K562 (cell line): ENCODE measurements around the gene RGS6. TPM values are rescaled to one million over a fixed set of nuclear protein-coding genes. Genes with fewer than 3 reads are reported as not detected.

ENCODE experiments used
- ATAC-seq: fragments of 200-7000 bp; cut with Tn5 transposase; 3 replicates; pipeline ENCODE4 v1.9.1; 2020; ENCODE audit warnings: moderate library complexity
- BruUV-seq: library from RNA; stranded (reverse); fragments of 400-500 nt; replicated peaks from 2 replicates; lab custom pipeline; 2021; lab: Mats Ljungman, UMichigan
- CTCF ChIA-PET: fragments of 300-600 bp; formaldehyde crosslinking; extraction: SDS; loops from one replicate; lab custom pipeline; 2021; ENCODE audit warnings: low intra/inter-chr PET ratio; lab: Yijun Ruan, JAX
- POLR2A ChIA-PET: fragments of 300-600, 350-650 bp; sonication (Branson Sonifier 250); formaldehyde crosslinking; extraction: SDS; loops from one replicate; lab custom pipeline; 2021; ENCODE audit warnings: antibody characterized with exemption, inconsistent platforms; lab: Yijun Ruan, JAX
- DNase-seq, 4 experiments: peaks; one replicate each; pipeline versions ENCODE4 v3.0.0 to v3.0.0-alpha.2; 2011 to 2018; ENCODE audit warnings: low spot score in 3 of 4, mixed read lengths in 3 of 4; ENCODE audit errors: extremely low read depth in 1 of 4
- FAIRE-seq: peaks from 2 replicates; lab custom pipeline; 2011; peaks lifted over from hg19 to GRCh38; lab: Jason Lieb, UNC
- H2AFZ ChIP-seq: 2 replicates; pipeline ENCODE4 v1.6.0; 2011; ENCODE audit warnings: low read depth, low read length, control low read depth, inconsistent platforms
- H3K27ac ChIP-seq: fragments of 200-600 bp; 3 replicates; pipeline ENCODE4 v1.8.0; 2011; ENCODE audit warnings: low read depth, mild to moderate bottlenecking, control low read depth, inconsistent platforms, low read length, moderate library complexity, mixed read lengths; ENCODE audit errors: extremely low read depth
- H3K27me3 ChIP-seq, 2 experiments: fragments of 300-600 bp in 1 of 2; 2 replicates in 1 of 2; 3 replicates in 1 of 2; pipeline versions ENCODE4 v1.6.0 to v1.8.0; 2011; ENCODE audit warnings: inconsistent platforms in 2 of 2, low read length in 2 of 2, mild to moderate bottlenecking in 1 of 2, mixed read lengths in 1 of 2, moderate library complexity in 1 of 2; ENCODE audit not compliant: control insufficient read depth in 2 of 2, insufficient read depth in 2 of 2
- H3K36me3 ChIP-seq: fragments of 300-600 bp; 3 replicates; pipeline ENCODE4 v1.8.0; 2011; ENCODE audit warnings: mild to moderate bottlenecking, low read length, inconsistent platforms; ENCODE audit not compliant: control insufficient read depth, insufficient read depth
- H3K4me1 ChIP-seq, 2 experiments: fragments of 200-600 bp in 1 of 2; replicated peaks in 1 of 2; 2 replicates in 1 of 2; 3 replicates in 1 of 2; pipeline versions ENCODE4 v1.5.1 to v1.8.0; 2011; ENCODE audit warnings: inconsistent platforms in 2 of 2, low read length in 2 of 2, mild to moderate bottlenecking in 1 of 2, mixed read lengths in 1 of 2, moderate library complexity in 1 of 2; ENCODE audit not compliant: control insufficient read depth in 2 of 2, insufficient read depth in 2 of 2
- H3K4me2 ChIP-seq: 2 replicates; pipeline ENCODE4 v1.6.1; 2011; ENCODE audit warnings: low read length, control low read depth, inconsistent platforms, mixed read lengths; ENCODE audit not compliant: insufficient read depth
- H3K4me3 ChIP-seq: fragments of 200-600 bp; sonication (generic), shearing (Covaris generic); 2 replicates; pipeline ENCODE4 v1.5.1; 2016; ENCODE audit warnings: control low read depth, inconsistent platforms
- H3K79me2 ChIP-seq: fragments of 200-600 bp; 3 replicates; pipeline ENCODE4 v1.8.0; 2011; ENCODE audit warnings: low read length, inconsistent platforms; ENCODE audit not compliant: control insufficient read depth, insufficient read depth
- H3K9ac ChIP-seq, 2 experiments: 2 replicates each; pipeline versions ENCODE4 v1.6.0 to v1.6.1; 2011; ENCODE audit warnings: low read depth in 2 of 2, low read length in 2 of 2, control low read depth in 1 of 2, inconsistent platforms in 1 of 2, mild to moderate bottlenecking in 1 of 2, mixed read lengths in 1 of 2; ENCODE audit not compliant: insufficient read depth in 1 of 2
- H3K9me1 ChIP-seq: one replicate; pipeline ENCODE4 v1.6.0; 2011; ENCODE audit warnings: inconsistent platforms, mild to moderate bottlenecking, low read length, moderate library complexity; ENCODE audit not compliant: control insufficient read depth, insufficient read depth
- H3K9me3 ChIP-seq: replicated peaks from 2 replicates; pipeline ENCODE4 v1.5.1; 2011; ENCODE audit warnings: low read depth, low read length, inconsistent platforms; ENCODE audit not compliant: control insufficient read depth, insufficient read depth
- H4K20me1 ChIP-seq: replicated peaks from 2 replicates; pipeline ENCODE4 v1.6.1; 2011; ENCODE audit warnings: low read length, inconsistent platforms, mixed read lengths; ENCODE audit not compliant: control insufficient read depth, insufficient read depth
- BHLHE40 ChIP-seq: IDR thresholded peaks from 2 replicates; pipeline ENCODE4 v1.6.1; 2011; ENCODE audit warnings: low read length, improper control_type of control experiment
- GTF2A2 ChIP-seq: IDR thresholded peaks from 2 replicates; pipeline ENCODE4 v1.6.1; 2016; ENCODE audit warnings: mild to moderate bottlenecking, missing genetic modification characterization, missing compliant biosample characterization
- HCFC1 ChIP-seq: IDR thresholded peaks from 2 replicates; pipeline ENCODE4 v1.6.1; 2012; ENCODE audit warnings: low read depth, low read length, improper control_type of control experiment
- HES1 ChIP-seq: fragments of 450-650 bp; IDR thresholded peaks from 2 replicates; pipeline ENCODE4 v1.6.1; 2016; ENCODE audit warnings: low read depth, mild to moderate bottlenecking, moderate library complexity
- NFIX ChIP-seq: fragments of 250-450 bp; sonication (Bioruptor Pico); IDR thresholded peaks from 2 replicates; pipeline ENCODE4 v1.4.0; 2020; ENCODE audit warnings: low read depth, mild to moderate bottlenecking, moderate library complexity
- STAT5A ChIP-seq: IDR thresholded peaks from 2 replicates; pipeline ENCODE4 v1.6.1; 2012; ENCODE audit warnings: low read length, inconsistent platforms, borderline replicate concordance
- TEAD2 ChIP-seq: fragments of 450-650 bp; IDR thresholded peaks from 2 replicates; pipeline ENCODE4 v1.6.1; 2016; ENCODE audit warnings: missing genetic modification characterization, control low read depth, missing compliant biosample characterization
- TRIM28 ChIP-seq: fragments of 450-650 bp; IDR thresholded peaks from 2 replicates; pipeline ENCODE4 v1.6.1; 2017
- ZNF121 ChIP-seq: sonication (generic); formaldehyde crosslinking; conservative IDR thresholded peaks from 2 replicates; pipeline ENCODE4 v1.8.0; 2022; ENCODE audit warnings: missing genetic modification reagents
- ZNF184 ChIP-seq: sonication (generic); formaldehyde crosslinking; IDR thresholded peaks from 2 replicates; pipeline ENCODE4 v1.5.0; 2020; ENCODE audit warnings: missing genetic modification reagents
- ZNF282 ChIP-seq: sonication (generic); formaldehyde crosslinking; IDR thresholded peaks from 2 replicates; pipeline ENCODE4 v1.8.1; 2023; ENCODE audit warnings: missing genetic modification reagents
- ZNF316 ChIP-seq: fragments of 450-650 bp; IDR thresholded peaks from 2 replicates; pipeline ENCODE4 v1.6.1; 2016
- WGBS: fragments of 100-300 bp; shearing (Covaris generic); methylation state at CpG from one replicate; pipeline ENCODE4 v1.1.6; 2016; ENCODE audit warnings: low coverage, mixed read lengths; ENCODE audit not compliant: insufficient coverage; ENCODE audit errors: missing lambda C conversion rate; 5-methylcytosine and 5-hydroxymethylcytosine counted together
- in situ Hi-C: fragments of 300-500 bp; cut with MboI; formaldehyde crosslinking; loops from 4 replicates; pipeline ENCODE4 v1.15.0; 2018; ENCODE audit warnings: inconsistent platforms, mixed read lengths
- intact Hi-C: fragments of 100-400 bp; cut with micrococcal nuclease; formaldehyde crosslinking; loops from 2 replicates; pipeline ENCODE4 v1.14.2; 2022
- polyA plus RNA-seq, 8 experiments: library from polyadenylated mRNA; depleted of rRNA in 4 of 8; stranded (reverse) in 5 of 8; unstranded in 3 of 8; fragments of >200 nt; fragmentation: Nextera tagmentation in 2 of 8; fragmentation: Illumina TruSeq in 1 of 8; extraction: Ambion mirVana in 2 of 8; extraction: Trizol in 1 of 8; gene quantifications; 2 replicates each; pipeline versions ENCODE4 v1.2.1 to v1.2.3, GENCODE V29; 2011 to 2014; ENCODE audit warnings: inconsistent platforms in 1 of 8, missing spikeins in 1 of 8
- total RNA-seq, 7 experiments: library from RNA; depleted of rRNA in 6 of 7; stranded (reverse); fragments of >200 nt in 6 of 7; fragmentation: Illumina TruSeq in 2 of 7; extraction: Trizol in 2 of 7; gene quantifications; 2 replicates each; pipeline versions ENCODE4 v1.2.1 to v1.2.3, GENCODE V29; 2011 to 2021; ENCODE audit warnings: low replicate concordance in 1 of 7
- TF ChIP-seq, protein P1 (sequence below): sonication (generic); formaldehyde crosslinking; IDR thresholded peaks from 2 replicates; pipeline ENCODE4 v1.8.1; 2023; ENCODE audit warnings: mild to moderate bottlenecking, missing genetic modification reagents

Gene RGS6
- total and polyA plus RNA-seq, 9 of the 15 experiments (the other 6 are each of a cell fraction or from before 2014, with no cell fraction given): not detected

GRCh38 chr14:72554994-72555608, 622.9 kb downstream of the RGS6 start:
- in situ Hi-C loops: no loop called here
- FAIRE-seq (no peak), DNase-seq (no peak), ATAC-seq (no peak)
- H3K27me3 ChIP-seq: peaks cover 6 to 44% of the 10 kb centered on the region in 2 experiments; a peak in 3 of 5 replicates
- no peaks in the 10 kb centered on the region; a peak in 1 of 5 replicates for H3K4me1 ChIP-seq
- no peaks in the 10 kb centered on the region for H4K20me1 ChIP-seq
- TF ChIP-seq ZNF121 (CRISPR knock-in tag): no peak
- no peak for TF ChIP-seq STAT5A
- TF ChIP-seq ZNF316: no peak
- no peak for TF ChIP-seq ZNF282 (CRISPR knock-in tag)
- TF ChIP-seq, protein P1, sequence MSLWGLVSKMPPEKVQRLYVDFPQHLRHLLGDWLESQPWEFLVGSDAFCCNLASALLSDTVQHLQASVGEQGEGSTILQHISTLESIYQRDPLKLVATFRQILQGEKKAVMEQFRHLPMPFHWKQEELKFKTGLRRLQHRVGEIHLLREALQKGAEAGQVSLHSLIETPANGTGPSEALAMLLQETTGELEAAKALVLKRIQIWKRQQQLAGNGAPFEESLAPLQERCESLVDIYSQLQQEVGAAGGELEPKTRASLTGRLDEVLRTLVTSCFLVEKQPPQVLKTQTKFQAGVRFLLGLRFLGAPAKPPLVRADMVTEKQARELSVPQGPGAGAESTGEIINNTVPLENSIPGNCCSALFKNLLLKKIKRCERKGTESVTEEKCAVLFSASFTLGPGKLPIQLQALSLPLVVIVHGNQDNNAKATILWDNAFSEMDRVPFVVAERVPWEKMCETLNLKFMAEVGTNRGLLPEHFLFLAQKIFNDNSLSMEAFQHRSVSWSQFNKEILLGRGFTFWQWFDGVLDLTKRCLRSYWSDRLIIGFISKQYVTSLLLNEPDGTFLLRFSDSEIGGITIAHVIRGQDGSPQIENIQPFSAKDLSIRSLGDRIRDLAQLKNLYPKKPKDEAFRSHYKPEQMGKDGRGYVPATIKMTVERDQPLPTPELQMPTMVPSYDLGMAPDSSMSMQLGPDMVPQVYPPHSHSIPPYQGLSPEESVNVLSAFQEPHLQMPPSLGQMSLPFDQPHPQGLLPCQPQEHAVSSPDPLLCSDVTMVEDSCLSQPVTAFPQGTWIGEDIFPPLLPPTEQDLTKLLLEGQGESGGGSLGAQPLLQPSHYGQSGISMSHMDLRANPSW (CRISPR knock-in tag): no peak
- TF ChIP-seq HES1: no peak
- no peak for TF ChIP-seq TEAD2 (tag)
- no peak for TF ChIP-seq TRIM28
- no peak for TF ChIP-seq ZNF184 (CRISPR knock-in tag)
- no peak for TF ChIP-seq NFIX (CRISPR knock-in tag)
- TF ChIP-seq GTF2A2 (tag): no peak
- TF ChIP-seq HCFC1: no peak
- TF ChIP-seq BHLHE40: no peak
- H3K36me3 ChIP-seq: no peaks in the 10 kb centered on the region
- H3K27ac ChIP-seq: no peak overlapping the region
- no peak overlapping the region for H3K4me3 ChIP-seq
- no peaks in the 10 kb centered on the region for H3K79me2 ChIP-seq
- no TSS peak for BruUV-seq
- ChIA-PET POLR2A (interaction anchor here (0.9 kb wide), 1 partner anchor 293 kb away, joined by 3 read pairs; no protein-coding TSS in a partner anchor), CTCF (no interaction called here)
- WGBS: 0% methylated on average over 5 of the region's 5 CpGs
- no peak overlapping the region for H3K4me2 ChIP-seq
- H3K9ac ChIP-seq: no peak overlapping the region
- H3K9me3 ChIP-seq: no peaks in the 10 kb centered on the region
- H2AFZ ChIP-seq: no peak overlapping the region
- intact Hi-C loops: no loop called here
- H3K9me1 ChIP-seq: no peaks in the 10 kb centered on the region
